SK-N-SH treated with all-trans-retinoic acid at 6 μM for 48 hours (cell line): Measurements from ENCODE around the gene LY6G5C.

Experiments used
- ATAC-seq: fragments of 200-7000 bp; cut with Tn5 transposase; 3 replicates; pipeline ENCODE4 v1.9.1; 2020; ENCODE audit warnings: mild to moderate bottlenecking, moderate library complexity
- BACH2 ChIP-seq: fragments of 250-450 bp; sonication (Bioruptor Pico); IDR thresholded peaks from 2 replicates; pipeline ENCODE4 v1.9.0; 2021; ENCODE audit warnings: mild to moderate bottlenecking, borderline replicate concordance
- CSDC2 ChIP-seq: fragments of 250-450 bp; sonication (Bioruptor Pico); IDR thresholded peaks from 2 replicates; pipeline ENCODE4 v1.5.0; 2020; ENCODE audit warnings: mild to moderate bottlenecking, moderate library complexity
- GLIS3 ChIP-seq: fragments of 250-450 bp; sonication (Bioruptor Pico); IDR thresholded peaks from 2 replicates; pipeline ENCODE4 v1.5.0; 2020; ENCODE audit warnings: mild to moderate bottlenecking, moderate library complexity
- ISL1 ChIP-seq: fragments of 250-450 bp; sonication (Bioruptor Pico); IDR thresholded peaks from 2 replicates; pipeline ENCODE4 v2.1.2; 2022; ENCODE audit warnings: mild to moderate bottlenecking, moderate library complexity
- OSR1 ChIP-seq: fragments of 250-450 bp; sonication (Bioruptor Pico); IDR thresholded peaks from 2 replicates; pipeline ENCODE4 v1.8.0; 2022; ENCODE audit warnings: moderate library complexity, mild to moderate bottlenecking, inconsistent platforms
- PATZ1 ChIP-seq: fragments of 250-450 bp; sonication (Bioruptor Pico); IDR thresholded peaks from 2 replicates; pipeline ENCODE4 v1.8.0; 2020; ENCODE audit warnings: mild to moderate bottlenecking, moderate library complexity, borderline replicate concordance
- RARB ChIP-seq: fragments of 250-450 bp; sonication (Bioruptor Pico); IDR thresholded peaks from 2 replicates; pipeline ENCODE4 v1.8.0; 2021; ENCODE audit warnings: mild to moderate bottlenecking, moderate library complexity
- SNAI2 ChIP-seq: fragments of 250-450 bp; sonication (Bioruptor Pico); IDR thresholded peaks from 2 replicates; pipeline ENCODE4 v1.5.0; 2020; ENCODE audit warnings: mild to moderate bottlenecking, moderate library complexity
- TCF4 ChIP-seq: fragments of 250-450 bp; sonication (Bioruptor Pico); IDR thresholded peaks from 2 replicates; pipeline ENCODE4 v1.8.0; 2021; ENCODE audit warnings: mild to moderate bottlenecking, moderate library complexity, borderline replicate concordance
- TOX ChIP-seq: fragments of 250-450 bp; sonication (Bioruptor Pico); IDR thresholded peaks from 2 replicates; pipeline ENCODE4 v1.8.0; 2021; ENCODE audit warnings: mild to moderate bottlenecking, moderate library complexity, borderline replicate concordance
- TSHZ2 ChIP-seq: fragments of 250-450 bp; sonication (Bioruptor Pico); IDR thresholded peaks from 2 replicates; pipeline ENCODE4 v1.5.0; 2020; ENCODE audit warnings: mild to moderate bottlenecking, moderate library complexity
- ZC3H10 ChIP-seq: fragments of 250-450 bp; sonication (Bioruptor Pico); IDR thresholded peaks from 2 replicates; pipeline ENCODE4 v1.5.1; 2021; ENCODE audit warnings: mild to moderate bottlenecking, moderate library complexity
- ZFP30 ChIP-seq: fragments of 450-650 bp; formaldehyde crosslinking; IDR thresholded peaks from 2 replicates; pipeline ENCODE4 v1.5.0; 2022; ENCODE audit warnings: mild to moderate bottlenecking, moderate library complexity
- ZNF565 ChIP-seq: fragments of 450-650 bp; formaldehyde crosslinking; conservative IDR thresholded peaks from 2 replicates; pipeline ENCODE4 v1.5.0; 2020; ENCODE audit warnings: low read depth, mild to moderate bottlenecking, moderate library complexity
- ZNF8 ChIP-seq: fragments of 450-650 bp; formaldehyde crosslinking; IDR thresholded peaks from 2 replicates; pipeline ENCODE4 v1.5.0; 2020; ENCODE audit warnings: mild to moderate bottlenecking, moderate library complexity

LY6G5C gene

DNA sequence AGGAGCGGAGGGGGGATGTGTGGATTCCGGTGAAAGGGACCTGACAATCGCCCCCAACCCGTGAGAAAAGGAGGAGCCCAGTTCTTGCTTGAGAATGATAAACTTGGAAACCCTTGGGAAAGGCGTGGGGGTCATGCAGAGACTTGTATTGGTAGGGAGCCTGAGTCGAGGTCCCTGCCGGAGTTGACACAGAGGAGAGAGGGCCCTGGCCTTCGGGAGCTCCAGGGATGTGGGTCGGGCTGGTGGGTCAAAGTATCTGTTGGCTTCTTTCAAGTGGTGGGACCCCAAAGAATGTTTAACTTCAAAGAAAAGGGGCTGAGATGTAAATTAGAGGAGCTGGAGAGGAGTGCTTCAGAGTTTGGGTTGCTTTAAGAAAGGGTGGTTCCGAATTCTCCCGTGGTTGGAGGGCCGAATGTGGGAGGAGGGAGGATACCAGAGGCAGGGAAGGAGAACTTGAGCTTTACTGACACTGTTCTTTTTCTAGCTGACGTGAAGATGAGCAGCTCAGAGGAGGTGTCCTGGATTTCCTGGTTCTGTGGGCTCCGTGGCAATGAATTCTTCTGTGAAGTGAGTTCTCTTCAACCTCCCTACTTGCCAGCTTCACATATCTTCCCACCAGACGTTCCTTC, 14.4 kb downstream of the LY6G5C start:
- no peak for ATAC-seq
- no peak for TF ChIP-seq ISL1
- TF ChIP-seq ZNF565 (CRISPR knock-in tag): no peak
- no peak for TF ChIP-seq TSHZ2 (CRISPR knock-in tag)

- peak; percentile 86 for ATAC-seq
- TF ChIP-seq PATZ1 (CRISPR knock-in tag) (peak; percentile 83), TSHZ2 (CRISPR knock-in tag) (no peak), ZC3H10 (no peak)
Observed at GRCh38 chr6:31665501-31666336, 15.1 kb downstream of the LY6G5C start, which contains the start of gene CSNK2B. Gene CSNK2B (plus strand): TSS chr6:31666080. CDS start chr6:31666832, 752 bp downstream.

DNA sequence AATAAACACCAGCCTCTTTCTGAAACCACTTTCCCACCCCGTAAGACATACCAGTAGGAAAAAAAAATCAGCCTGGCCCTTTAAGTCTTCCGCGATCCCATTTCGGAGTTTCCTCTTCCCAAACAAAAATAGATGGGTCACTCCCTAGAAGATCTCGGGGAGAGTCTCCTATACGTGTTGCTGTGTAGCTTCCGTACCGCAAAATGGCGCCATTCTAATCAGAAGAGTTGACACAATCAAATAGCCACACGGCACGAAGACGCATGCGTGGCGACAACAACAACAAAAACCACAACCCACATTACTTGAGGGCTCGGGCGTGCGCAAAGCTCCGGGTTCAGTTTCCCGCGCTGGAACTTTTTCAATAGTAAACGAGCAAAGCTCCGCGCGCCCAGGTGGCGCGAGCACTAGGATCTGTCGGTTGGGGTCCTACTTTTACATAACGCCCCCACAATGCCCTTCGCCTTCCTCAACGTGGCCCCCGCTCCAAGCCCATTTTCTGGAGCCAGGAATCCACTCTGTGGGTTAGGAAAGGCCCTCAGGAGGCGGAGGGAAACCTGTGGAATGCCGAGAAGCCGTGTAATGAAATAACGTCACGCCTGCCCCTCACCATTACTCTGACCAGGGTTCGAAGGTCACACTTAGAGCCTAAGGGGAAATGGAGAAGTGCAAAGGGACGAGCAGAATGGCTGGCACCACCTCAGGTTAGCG, 15.9 kb downstream of the LY6G5C start, which contains the start of gene GPANK1:
Gene GPANK1 (minus strand): TSS at position 208 of the 711 bp plus-strand sequence. CDS start 519 bp downstream, outside the sequence.
- TF ChIP-seq GLIS3 (CRISPR knock-in tag) (no peak), RARB (CRISPR knock-in tag) (no peak), TSHZ2 (CRISPR knock-in tag) (no peak), SNAI2 (CRISPR knock-in tag) (no peak), ZFP30 (CRISPR knock-in tag) (no peak), ISL1 (no peak), PATZ1 (CRISPR knock-in tag) (no peak), ZNF565 (CRISPR knock-in tag) (no peak), OSR1 (CRISPR knock-in tag) (no peak), CSDC2 (CRISPR knock-in tag) (no peak), TCF4 (CRISPR knock-in tag) (no peak), TOX (no peak), BACH2 (CRISPR knock-in tag) (no peak), ZNF8 (CRISPR knock-in tag) (no peak)
- TF ChIP-seq, all 23 proteins: peak for 0
- peak; percentile 71 for ATAC-seq
